Islet of Langerhans (tissue), 1 donor: ENCODE results near the gene CR2.
"Not testable (repeated sequence)": the region's sequence is repeated elsewhere in the genome, so short reads cannot be mapped to it uniquely, and the experiment has no call there.

ENCODE experiments used
- FAIRE-seq: peaks from one replicate; lab custom pipeline; 2011; peaks lifted over from hg19 to GRCh38; lab: Jason Lieb, UNC

The CR2 gene

GRCh38 chr1:207453710-207454045 lies 450 bp upstream of the CR2 start:
- FAIRE-seq: no peak

- no peak for FAIRE-seq
Measured at GRCh38 chr1:207455183-207455754, 1.1 kb downstream of the CR2 start.

- FAIRE-seq: no peak
Measured at GRCh38 chr1:207458414-207458813, 4.3 kb downstream of the CR2 start.

GRCh38 chr1:207459008-207459407 lies 4.9 kb downstream of the CR2 start:
- FAIRE-seq: no peak

GRCh38 chr1:207461649-207462048 lies 7.5 kb downstream of the CR2 start:
- FAIRE-seq: no peak

GRCh38 chr1:207462535-207462934 lies 8.4 kb downstream of the CR2 start:
- FAIRE-seq: no peak

- no peak for FAIRE-seq
Measured at GRCh38 chr1:207463021-207463420, 8.9 kb downstream of the CR2 start.

- FAIRE-seq: no peak
Measured at GRCh38 chr1:207463571-207463970, 9.4 kb downstream of the CR2 start.

GRCh38 chr1:207470927-207471326 lies 16.8 kb downstream of the CR2 start:
- no peak for FAIRE-seq

GRCh38 chr1:207474210-207474609 lies 20.1 kb downstream of the CR2 start:
- FAIRE-seq: no peak

- FAIRE-seq: no peak
Measured at GRCh38 chr1:207486198-207486597, 32.1 kb downstream of the CR2 start.

GRCh38 chr1:207487636-207488035 lies 33.5 kb downstream of the CR2 start:
- FAIRE-seq: no peak

GRCh38 chr1:207493212-207493611 lies 39.1 kb downstream of the CR2 start:
- no peak for FAIRE-seq

GRCh38 chr1:207494171-207494570 lies 40.0 kb downstream of the CR2 start:
- FAIRE-seq: no peak

GRCh38 chr1:207495281-207495680 lies 41.2 kb downstream of the CR2 start:
- FAIRE-seq: not testable (repeated sequence)

GRCh38 chr1:207495801-207496792 lies 42.0 kb downstream of the CR2 start, which contains the start of gene CR1:
Gene CR1 (plus strand): TSS chr1:207496157. CDS start chr1:207496268, 111 bp downstream.
- FAIRE-seq: no peak

GRCh38 chr1:207497941-207498340 lies 43.8 kb downstream of the CR2 start:
- no peak for FAIRE-seq

GRCh38 chr1:207499573-207499972 lies 45.4 kb downstream of the CR2 start:
- FAIRE-seq: peak; percentile 93

GRCh38 chr1:207500306-207500705 lies 46.2 kb downstream of the CR2 start:
- FAIRE-seq: no peak

- FAIRE-seq: no peak
Measured at GRCh38 chr1:207501071-207501470, 46.9 kb downstream of the CR2 start.

- no peak for FAIRE-seq
Measured at GRCh38 chr1:207502726-207503125, 48.6 kb downstream of the CR2 start.

GRCh38 chr1:207503950-207504349 lies 49.8 kb downstream of the CR2 start:
- no peak for FAIRE-seq

- no peak for FAIRE-seq
Measured at GRCh38 chr1:207504438-207504837, 50.3 kb downstream of the CR2 start.

GRCh38 chr1:207510444-207510843 lies 56.3 kb downstream of the CR2 start:
- FAIRE-seq: no peak
